ENCODE results near the gene CADPS. TPM values are rescaled to one million over a fixed set of nuclear protein-coding genes. Genes with fewer than 3 reads are reported as not detected.
A peak's percentile ranks its signal among the peaks of the same experiment; 100 is the strongest.

Gene CADPS
- total RNA-seq, 1 experiment from 2014 or later, result not detected

GRCh38 chr3:62621176-62621575 lies 254.0 kb downstream of the CADPS start:
- DNase-seq (ENCODE audit: low spot score), result no peak
- in situ Hi-C loops (cut with HindIII; ENCODE audit: low sequenced_read_pairs), result no loop called here

DNA sequence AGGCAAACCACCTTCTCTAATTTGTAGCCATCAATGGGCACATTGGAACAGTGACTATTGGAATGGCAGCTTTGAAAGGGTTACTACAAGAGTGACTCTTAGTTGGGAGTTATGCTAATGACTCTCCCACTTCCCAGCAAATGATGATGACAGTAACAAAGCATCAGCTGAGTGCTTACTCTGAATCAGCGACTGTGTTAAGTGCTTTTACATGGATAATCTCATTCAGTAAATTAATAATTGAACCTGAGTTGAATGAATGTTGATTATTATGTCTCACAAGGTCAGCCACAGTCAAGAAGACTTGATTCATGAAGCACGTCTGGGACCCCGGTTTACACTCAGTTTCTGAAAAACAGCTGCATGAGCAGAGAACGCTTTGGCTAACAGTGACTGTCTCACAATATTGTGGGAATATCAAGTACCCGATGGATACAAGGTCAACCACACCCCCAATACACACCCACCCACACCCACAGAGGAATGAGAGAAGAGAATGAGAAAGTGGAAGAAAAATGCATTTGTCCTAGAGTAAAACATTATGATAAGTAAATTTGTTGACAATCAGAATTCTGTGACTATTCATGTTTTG lies 259.9 kb downstream of the CADPS start:
- no peak for DNase-seq (ENCODE audit: low spot score)
- in situ Hi-C loops (cut with HindIII; ENCODE audit: low sequenced_read_pairs), result no loop called here

GRCh38 chr3:62614527-62614926 lies 260.7 kb downstream of the CADPS start:
- in situ Hi-C loops (cut with HindIII; ENCODE audit: low sequenced_read_pairs), result no loop called here
- no peak for DNase-seq (ENCODE audit: low spot score)

DNA sequence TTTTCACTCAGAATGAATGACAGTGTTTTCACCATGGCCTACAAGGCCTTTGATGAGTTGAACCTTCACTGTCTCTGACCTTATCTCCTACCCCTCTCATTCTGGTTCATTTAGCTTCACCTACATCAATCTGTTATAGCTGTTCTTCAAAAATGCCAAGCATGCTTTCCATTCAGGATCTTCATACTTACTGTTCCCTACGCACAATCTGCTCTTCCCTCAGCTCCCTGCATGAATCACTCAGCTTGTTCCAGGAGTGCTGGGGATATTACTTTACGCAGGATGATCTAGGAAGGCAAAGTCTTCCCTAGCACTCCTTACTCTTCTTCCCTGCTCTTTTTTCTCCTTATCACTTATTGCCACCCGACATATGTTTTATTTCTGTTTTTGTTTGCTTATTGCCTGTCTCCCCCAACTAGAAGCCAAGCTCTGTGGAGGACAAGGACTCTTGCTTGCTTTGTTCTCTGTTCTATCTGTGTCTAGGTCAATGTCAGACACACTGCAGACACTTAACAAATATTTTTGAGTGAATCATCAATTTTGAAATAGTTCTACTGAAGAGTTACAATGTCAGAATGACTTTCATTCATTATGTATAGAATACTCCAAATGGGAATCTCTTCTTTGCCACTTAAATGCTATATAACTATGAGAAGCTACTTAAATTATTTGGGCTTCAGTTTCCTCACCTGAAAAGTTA lies 263.5 kb downstream of the CADPS start:
- no peak for DNase-seq (ENCODE audit: low spot score)
- in situ Hi-C loops (cut with HindIII; ENCODE audit: low sequenced_read_pairs), result no loop called here

DNA sequence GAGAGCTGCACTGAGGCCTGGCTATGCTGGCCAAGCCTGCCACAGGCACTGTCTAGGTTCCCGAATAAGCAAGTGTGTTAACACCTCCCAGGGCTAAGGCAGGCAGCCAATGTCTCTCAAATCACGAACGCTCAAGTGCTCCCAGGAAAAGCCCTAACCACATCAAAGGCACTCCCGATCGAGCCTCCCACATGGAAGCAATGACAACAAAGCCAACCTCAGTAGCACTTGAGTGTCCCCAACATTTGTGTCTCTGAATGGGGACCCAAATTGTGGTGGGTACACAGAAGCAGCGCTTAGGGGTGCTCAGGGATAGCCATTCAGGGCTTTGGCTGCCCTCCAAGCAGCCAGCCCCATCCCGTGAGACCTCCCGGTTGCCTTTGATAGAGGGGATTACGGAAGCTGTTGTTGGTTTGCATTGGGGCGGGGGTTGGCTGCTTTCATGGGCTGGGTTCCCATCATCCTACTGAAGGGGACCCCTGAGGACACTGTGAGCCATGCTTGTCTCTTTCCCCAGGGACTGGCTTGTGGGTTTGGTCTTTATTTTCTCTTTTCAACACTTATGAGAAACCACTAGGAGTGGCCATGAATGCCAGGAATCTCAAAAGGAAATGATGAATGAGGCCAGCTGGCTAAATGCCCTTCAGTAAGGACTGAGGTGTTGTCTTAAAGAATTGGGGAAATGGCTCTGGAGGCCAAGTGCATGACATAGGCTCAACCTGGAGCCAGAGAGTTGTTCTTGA lies 267.8 kb downstream of the CADPS start:
- peak; percentile 48 for DNase-seq (ENCODE audit: low spot score)
- in situ Hi-C loops (cut with HindIII; ENCODE audit: low sequenced_read_pairs), result no loop called here

- in situ Hi-C loops (cut with HindIII; ENCODE audit: low sequenced_read_pairs), result no loop called here
- no peak for DNase-seq (ENCODE audit: low spot score)
Measured at GRCh38 chr3:62605413-62606068, 269.7 kb downstream of the CADPS start.

DNA sequence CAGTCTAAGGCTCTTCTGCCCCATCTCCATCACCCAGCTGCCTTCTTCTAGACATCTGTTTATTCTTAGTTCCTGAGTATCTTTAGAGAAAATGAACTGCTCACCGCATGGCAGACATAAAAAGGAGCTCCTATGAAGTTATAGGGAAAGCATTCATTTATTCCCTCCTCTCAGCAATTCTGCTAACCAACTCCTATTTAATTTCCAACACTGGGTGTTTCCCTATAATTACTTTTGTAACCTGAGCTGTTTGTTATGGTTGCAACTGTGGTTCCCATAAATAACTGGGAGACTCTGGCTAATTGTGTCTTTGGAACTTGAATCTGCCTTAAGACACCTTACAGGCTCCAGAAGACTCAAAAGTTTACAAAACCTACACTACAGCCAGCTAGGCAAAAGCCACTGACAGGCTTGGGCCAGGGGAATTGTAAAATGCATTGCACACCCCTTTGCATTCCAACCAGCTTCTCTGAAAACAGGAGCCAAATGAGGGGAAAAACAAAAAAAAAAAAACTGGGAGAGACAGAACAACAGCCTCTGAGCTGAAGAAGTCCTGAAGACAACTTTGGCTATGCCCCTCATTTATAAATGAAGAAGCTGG lies 270.4 kb downstream of the CADPS start:
- DNase-seq (ENCODE audit: low spot score), result no peak
- in situ Hi-C loops (cut with HindIII; ENCODE audit: low sequenced_read_pairs), result no loop called here

- no peak for DNase-seq (ENCODE audit: low spot score)
- in situ Hi-C loops (cut with HindIII; ENCODE audit: low sequenced_read_pairs), result no loop called here
Measured at GRCh38 chr3:62604298-62604697, 270.9 kb downstream of the CADPS start.

- in situ Hi-C loops (cut with HindIII; ENCODE audit: low sequenced_read_pairs), result no loop called here
- peak; percentile 32 for DNase-seq (ENCODE audit: low spot score)
Measured at GRCh38 chr3:62602987-62603386, 272.2 kb downstream of the CADPS start.

- DNase-seq (ENCODE audit: low spot score), result no peak
- in situ Hi-C loops (cut with HindIII; ENCODE audit: low sequenced_read_pairs), result no loop called here
Measured at GRCh38 chr3:62602129-62602770, 273.0 kb downstream of the CADPS start.

GRCh38 chr3:62601238-62602070 lies 273.8 kb downstream of the CADPS start:
- in situ Hi-C loops (cut with HindIII; ENCODE audit: low sequenced_read_pairs), result no loop called here
- peak; percentile 58 for DNase-seq (ENCODE audit: low spot score)

DNA sequence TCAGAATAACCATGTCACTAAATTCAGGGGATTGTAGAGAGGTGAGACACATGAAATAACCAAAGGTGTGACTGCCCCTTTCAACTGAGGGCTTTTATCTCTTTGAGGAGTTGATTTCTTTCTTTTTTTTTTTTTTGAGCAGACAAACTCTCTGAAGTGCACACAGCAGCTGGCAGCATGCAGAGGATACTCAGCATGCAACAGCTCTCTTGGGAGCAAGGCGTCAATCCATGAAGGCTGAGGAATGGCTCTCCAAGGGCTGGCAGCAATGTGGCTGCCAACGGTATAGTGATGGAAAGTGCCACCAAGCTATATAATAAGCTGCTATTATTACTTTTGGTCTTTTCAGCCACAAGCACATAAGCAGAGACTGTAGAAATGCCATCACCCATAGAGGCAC lies 275.2 kb downstream of the CADPS start:
- DNase-seq (ENCODE audit: low spot score), result no peak
- in situ Hi-C loops (cut with HindIII; ENCODE audit: low sequenced_read_pairs), result no loop called here

- in situ Hi-C loops (cut with HindIII; ENCODE audit: low sequenced_read_pairs), result no loop called here
Measured at GRCh38 chr3:62597491-62597890, 277.7 kb downstream of the CADPS start.

GRCh38 chr3:62592408-62592807 lies 282.8 kb downstream of the CADPS start:
- DNase-seq (ENCODE audit: low spot score), result no peak
- in situ Hi-C loops (cut with HindIII; ENCODE audit: low sequenced_read_pairs), result no loop called here

More at GRCh38 chr3:62597491-62597890, 277.7 kb downstream of the CADPS start:
- DNase-seq (ENCODE audit: low spot score), result no peak

GRCh38 chr3:62589078-62589477 lies 286.1 kb downstream of the CADPS start:
- in situ Hi-C loops (cut with HindIII; ENCODE audit: low sequenced_read_pairs), result no loop called here
- no peak for DNase-seq (ENCODE audit: low spot score)

- in situ Hi-C loops (cut with HindIII; ENCODE audit: low sequenced_read_pairs), result no loop called here
- DNase-seq (ENCODE audit: low spot score), result peak; percentile 88
Measured at GRCh38 chr3:62587579-62588031, 287.6 kb downstream of the CADPS start.

DNA sequence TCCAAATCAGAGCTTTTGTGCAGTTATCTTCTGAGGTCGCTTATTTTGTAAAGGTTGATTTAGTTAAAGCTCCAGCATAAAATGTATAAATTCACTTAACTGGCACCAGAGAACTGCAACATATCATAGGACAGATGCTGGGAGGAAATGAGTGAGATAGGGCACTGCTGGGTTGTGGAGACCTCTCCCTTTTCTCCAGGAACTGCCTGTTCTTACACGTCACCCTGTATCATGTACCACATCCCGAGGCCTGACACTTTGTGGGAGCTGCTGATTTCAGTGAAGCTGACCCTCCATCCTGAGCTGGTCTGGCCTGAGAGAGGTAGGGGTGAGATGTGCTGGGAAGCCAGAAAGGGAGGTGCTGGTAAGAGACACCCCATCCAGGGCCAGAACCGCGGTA lies 288.0 kb downstream of the CADPS start:
- in situ Hi-C loops (cut with HindIII; ENCODE audit: low sequenced_read_pairs), result no loop called here
- no peak for DNase-seq (ENCODE audit: low spot score)

GRCh38 chr3:62586356-62586755 lies 288.9 kb downstream of the CADPS start:
- in situ Hi-C loops (cut with HindIII; ENCODE audit: low sequenced_read_pairs), result no loop called here
- no peak for DNase-seq (ENCODE audit: low spot score)

Measured in G401 (cell line).